Stimulated activated CD4-positive, alpha-beta T cell treated with anti-CD3 and anti-CD28 coated beads, Interleukin-1b, Interleukin-23, amount 100 ng/mL, for 4 hours (primary cell): ENCODE results near the gene SNRPN.
"Not testable (repeated sequence)": the region's sequence is repeated elsewhere in the genome, so short reads cannot be mapped to it uniquely, and the experiment has no call there.

Experiments used
- DNase-seq, 2 donors: peaks; one replicate each; pipeline ENCODE4 v3.0.0-alpha.2; 2020; ENCODE audit warnings: low read depth in 2 of 2

The SNRPN gene

GRCh38 chr15:24954783-24955530 is at the start of gene SNRPN, which contains the start of gene SNURF:
Gene SNRPN, plus strand, starts transcription at chr15:24954987. Its CDS starts 19,467 bp downstream, at chr15:24974454.
Gene SNURF, plus strand, starts transcription at chr15:24954987. Its CDS starts 62 bp downstream, at chr15:24955049.
- DNase-seq: peak; percentile 18 to 57

GRCh38 chr15:24916305-24917009 is 38.3 kb upstream of the SNRPN start:
- DNase-seq: no peak

- no peak for DNase-seq
Measured at GRCh38 chr15:24917431-24917830, 37.4 kb upstream of the SNRPN start.

DNA sequence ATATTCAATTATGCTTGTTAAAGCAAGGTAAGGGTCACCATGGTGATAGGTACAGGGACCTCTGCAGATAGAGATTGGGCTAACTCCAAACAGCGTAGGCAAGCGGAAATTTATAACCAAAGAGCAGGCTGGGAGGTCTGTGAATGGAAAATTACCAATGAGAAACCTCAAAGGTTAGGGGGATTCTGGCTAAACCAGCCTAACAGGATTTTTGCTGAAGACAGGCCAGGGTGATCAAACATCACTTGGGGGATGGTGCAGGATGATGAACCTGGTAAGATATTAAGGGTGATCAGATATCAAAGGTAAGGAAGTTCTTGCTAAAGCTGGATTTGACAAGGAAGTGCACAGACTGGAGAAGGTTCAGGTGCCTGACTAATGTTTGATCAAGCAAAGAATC is 35.3 kb upstream of the SNRPN start:
- no peak for DNase-seq

DNA sequence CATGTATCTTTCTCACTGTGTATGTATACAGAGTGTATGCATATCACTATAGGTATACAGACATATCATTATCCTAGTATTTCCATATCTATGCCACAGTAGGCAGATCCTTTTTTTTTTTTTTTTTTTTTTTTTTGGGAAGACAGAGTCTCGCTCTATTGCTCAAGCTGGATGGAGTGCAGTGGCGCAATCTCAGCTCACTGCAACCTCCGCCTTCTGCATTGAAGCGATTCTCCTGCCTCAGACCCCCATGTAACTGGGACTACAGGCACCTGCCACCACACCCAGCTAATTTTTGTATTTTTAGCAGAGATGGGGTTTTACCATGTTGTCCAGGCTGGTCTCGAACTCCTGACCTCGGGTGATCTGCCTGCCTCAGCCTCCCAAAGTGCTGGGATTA is 32.0 kb upstream of the SNRPN start:
- not testable (repeated sequence) for DNase-seq

GRCh38 chr15:24924153-24924552 is 30.6 kb upstream of the SNRPN start:
- DNase-seq: no peak

GRCh38 chr15:24924621-24925020 is 30.2 kb upstream of the SNRPN start:
- no peak for DNase-seq

DNA sequence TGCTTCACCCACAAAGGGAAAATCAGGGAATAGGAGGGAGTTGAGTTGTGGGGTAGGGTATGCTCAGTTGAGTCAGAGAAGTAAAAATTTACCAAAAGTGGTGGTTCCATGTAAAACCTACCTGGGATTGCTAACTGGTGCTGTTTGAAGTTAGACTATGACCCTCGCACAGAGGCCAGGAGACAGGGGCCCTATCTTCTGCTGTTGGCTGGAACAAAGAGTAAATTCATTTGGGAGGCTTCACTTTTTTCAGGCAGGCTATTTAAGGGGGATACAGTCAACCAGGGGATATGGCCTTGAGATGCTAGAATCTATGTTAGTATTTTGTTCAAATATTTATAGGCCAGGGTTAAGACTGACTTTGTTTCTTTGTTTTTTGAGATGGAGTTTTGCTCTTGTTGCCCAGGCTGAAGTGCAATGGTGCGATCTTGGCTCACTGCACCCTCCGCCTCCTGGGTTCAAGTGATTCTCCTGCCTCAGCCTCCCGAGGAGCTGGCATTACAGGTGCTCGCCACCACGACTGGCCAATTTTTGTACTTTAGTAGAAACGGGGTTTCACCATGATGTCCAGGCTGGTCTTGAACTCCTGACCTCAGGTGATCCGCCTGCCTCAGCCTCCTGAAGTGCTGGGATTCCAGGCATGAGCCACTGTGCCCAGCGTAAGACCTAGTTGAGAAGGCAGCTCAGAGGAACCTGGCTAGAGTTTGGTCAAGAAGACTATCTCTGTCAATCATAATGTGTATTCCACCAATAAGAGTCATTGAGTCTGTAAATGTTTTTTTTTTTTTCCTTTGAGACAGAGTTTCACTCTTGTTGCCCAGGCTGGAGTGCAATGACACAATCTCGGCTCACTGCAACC is 22.7 kb upstream of the SNRPN start:
- not testable (repeated sequence) for DNase-seq

DNA sequence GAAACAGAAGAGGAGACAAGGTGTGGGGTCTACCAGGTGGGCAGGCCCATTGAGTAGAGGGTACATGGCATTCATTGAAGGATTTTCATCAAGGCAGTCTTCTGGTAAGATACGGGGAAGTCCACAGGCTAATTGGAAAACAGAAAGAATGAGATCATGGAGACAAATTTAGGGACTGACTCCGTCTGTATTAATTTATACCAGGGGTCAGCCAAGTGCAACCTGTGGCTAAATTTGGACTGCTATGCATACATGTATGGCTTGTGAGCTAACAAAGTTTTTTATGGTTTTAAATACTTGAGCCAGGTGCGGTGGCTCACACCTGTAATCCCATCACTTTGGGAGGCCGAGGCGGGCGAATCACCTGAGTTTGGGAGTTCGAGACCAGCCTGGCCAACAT is 21.1 kb upstream of the SNRPN start:
- no peak for DNase-seq

GRCh38 chr15:24938224-24938623 is 16.6 kb upstream of the SNRPN start:
- DNase-seq: not testable (repeated sequence)

DNA sequence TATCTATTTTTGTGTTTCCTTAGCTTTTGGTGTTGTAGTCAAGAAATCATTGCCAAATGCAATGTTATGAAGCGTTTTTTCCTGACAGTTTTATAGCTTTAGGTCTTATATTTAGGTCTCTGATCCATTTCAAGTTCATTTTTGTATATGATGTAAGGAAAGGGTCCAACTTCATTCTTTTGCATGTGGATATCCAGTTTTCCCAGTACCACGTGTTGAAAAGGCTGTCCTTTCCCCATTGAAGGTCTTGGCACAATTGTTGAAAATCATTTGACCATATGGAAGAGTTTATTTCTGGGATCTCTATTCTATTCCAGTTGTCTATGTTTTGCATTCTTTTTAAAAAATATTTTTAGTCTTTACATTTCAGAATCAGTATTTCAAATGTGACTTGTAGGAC is 14.6 kb upstream of the SNRPN start:
- DNase-seq: no peak

GRCh38 chr15:24943361-24943760 is 11.4 kb upstream of the SNRPN start:
- DNase-seq: no peak

GRCh38 chr15:24944954-24945353 is 9.8 kb upstream of the SNRPN start:
- DNase-seq: no peak

GRCh38 chr15:24945711-24946110 is 9.1 kb upstream of the SNRPN start:
- DNase-seq: no peak

GRCh38 chr15:24948495-24948894 is 6.3 kb upstream of the SNRPN start:
- DNase-seq: no peak

DNA sequence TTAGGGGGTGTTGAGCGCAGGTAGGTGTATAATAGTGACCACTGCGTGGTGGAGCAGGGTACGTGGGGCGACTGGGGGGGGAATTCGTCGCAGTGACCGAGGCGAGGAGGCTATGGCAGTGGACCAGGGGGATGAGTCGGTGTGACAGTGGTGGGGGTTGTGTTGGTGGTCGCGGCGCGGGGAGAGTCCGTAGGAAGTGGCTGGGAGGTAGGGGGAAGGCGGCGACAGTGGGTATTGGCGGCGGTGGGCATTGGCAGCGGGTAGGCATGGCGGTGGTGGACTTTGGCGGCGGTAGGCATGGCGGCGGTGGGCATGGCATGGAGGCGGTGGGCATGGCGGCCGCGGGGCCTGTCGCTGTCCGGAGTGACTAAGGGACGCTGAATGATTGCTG is 739 bp downstream of the SNRPN start:
- DNase-seq: peak in 1 of 2 donors; percentile 2

DNA sequence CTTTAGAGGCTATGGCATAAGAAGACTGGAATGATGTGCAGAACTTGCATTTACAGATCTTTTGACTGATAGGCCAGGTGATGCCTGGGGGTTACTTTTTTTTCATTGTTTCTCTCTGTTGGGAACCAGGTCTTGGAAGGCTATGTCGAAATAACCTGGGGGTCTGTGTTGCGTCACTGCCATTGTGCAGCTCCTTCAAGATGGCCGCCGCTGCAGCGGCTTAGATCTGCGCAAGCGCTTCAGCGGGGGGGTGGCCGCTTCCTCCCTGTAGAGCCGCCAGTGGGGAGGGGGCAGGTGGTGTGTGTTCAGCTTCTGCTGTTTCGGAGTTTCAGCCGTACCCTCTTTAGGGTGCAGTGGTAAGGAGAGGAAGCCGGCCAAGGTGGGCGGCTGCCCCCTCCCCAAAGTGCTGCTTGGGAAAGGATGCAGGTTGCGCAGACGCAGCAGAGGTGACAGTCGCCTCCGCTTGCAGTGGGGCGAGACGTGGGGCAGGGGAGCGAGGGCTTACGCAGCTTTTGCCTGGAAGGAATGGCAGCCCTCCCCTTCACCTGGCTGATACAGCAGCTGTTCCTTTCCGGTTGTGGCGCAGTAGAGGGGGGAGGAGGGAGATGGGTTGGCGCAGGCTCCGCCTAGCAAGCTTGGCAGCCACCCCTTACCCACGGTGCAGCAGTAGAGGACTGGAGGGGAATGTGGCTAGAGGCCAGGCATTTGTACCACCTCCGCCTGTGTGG is 1.5 kb downstream of the SNRPN start:
- peak; percentile 21 to 61 for DNase-seq

DNA sequence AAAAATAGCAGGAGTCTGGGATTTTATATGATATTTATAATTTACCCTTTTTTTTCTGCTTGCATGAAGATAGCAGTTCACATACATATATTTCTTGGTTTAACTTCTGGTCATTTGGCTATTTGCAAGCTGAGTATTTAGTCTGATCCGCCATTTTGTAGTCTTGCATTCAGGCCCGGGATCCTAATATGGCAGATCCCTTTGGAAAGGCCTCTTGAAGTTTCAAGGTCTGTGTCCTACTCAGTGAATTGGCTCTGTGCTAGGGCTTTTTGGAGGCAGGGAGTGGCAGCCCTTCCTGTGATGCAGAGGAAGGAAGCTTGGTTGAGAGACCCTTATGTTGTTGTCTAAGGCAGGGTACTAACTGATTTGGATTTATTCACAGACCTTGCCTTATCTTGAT is 2.9 kb downstream of the SNRPN start:
- no peak for DNase-seq

GRCh38 chr15:24961967-24962366 is 7.2 kb downstream of the SNRPN start:
- DNase-seq: no peak

DNA sequence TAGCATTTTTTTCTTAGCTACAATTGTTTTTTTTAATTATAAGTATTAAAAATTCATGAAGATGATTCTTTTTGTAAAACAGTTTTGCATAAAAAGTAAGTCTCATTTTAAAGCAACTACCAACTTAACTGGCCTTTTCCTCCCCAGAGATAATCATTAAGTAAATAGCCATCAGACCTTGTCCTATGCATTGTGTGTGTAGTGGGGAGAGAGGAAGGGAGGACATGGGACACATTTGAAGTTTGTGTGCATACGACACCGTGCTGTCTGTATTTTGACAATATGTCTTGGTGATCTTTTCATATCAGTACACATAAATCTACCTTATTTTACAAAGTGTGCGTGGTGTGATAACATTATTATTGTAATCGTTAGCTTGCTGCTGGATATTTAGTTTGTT is 8.1 kb downstream of the SNRPN start:
- DNase-seq: no peak

DNA sequence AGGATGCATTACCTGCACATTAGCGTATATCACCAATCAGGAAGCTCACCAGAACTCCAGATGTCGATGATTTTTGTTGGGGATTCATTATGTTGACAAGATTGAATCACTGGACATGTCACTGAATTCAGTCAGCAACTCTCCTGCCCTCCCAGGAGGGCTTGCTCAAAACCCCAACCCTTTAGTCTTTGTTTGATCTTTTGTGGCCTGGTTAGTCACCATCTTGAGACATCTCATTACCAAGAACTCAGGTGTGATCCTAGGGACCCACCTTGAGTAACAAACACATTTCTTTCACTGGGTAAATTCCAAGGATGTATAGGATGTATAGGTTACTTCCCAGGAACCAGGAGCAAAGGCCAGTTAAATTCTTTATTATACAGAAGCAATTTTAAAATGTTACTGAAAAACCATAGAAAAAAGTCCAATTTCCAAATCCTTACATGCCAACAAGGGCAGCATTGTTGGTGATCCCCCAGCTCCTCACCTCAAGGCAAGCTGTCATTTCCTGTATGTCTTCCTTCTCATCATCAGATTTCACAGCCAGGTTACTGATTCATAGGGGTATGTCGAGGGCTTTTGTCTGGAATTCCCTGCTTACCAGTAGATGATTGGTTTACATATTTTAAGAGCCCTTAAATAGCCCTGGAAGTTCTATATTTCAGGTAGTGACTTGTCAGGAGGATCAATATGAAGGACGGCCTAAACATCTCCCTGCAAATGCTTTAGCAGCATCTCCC is 11.7 kb downstream of the SNRPN start:
- DNase-seq: no peak
